Stimulated activated memory B cell treated with anti-CD40 and anti-IgM and Interleukin-4, amounts not matched to agents 10 μg/mL and 1 μg/mL and 100 μg/mL, for 72 hours (primary cell): ENCODE measurements around the gene SRP14.

Experiments used
- ATAC-seq: fragments of 150-1000 bp; cut with Tn5 transposase; 2 replicates; pipeline ENCODE4 v1.10.0; 2021
- H3K27ac Mint-ChIP-seq: one replicate; pipeline ENCODE4 v1.8.0; 2022; ENCODE audit warnings: mild to moderate bottlenecking, mixed read lengths
- H3K27me3 Mint-ChIP-seq: one replicate; pipeline ENCODE4 v1.8.0; 2022; ENCODE audit warnings: mixed read lengths
- H3K36me3 Mint-ChIP-seq: one replicate; pipeline ENCODE4 v1.8.0; 2022; ENCODE audit warnings: mixed read lengths
- H3K4me1 Mint-ChIP-seq: one replicate; pipeline ENCODE4 v1.8.0; 2022; ENCODE audit warnings: mixed read lengths
- H3K4me3 Mint-ChIP-seq: one replicate; pipeline ENCODE4 v1.8.0; 2022; ENCODE audit warnings: mild to moderate bottlenecking, moderate library complexity, mixed read lengths
- H3K9me3 Mint-ChIP-seq: one replicate; pipeline ENCODE4 v1.8.0; 2022; ENCODE audit warnings: mixed read lengths

SRP14 gene

DNA sequence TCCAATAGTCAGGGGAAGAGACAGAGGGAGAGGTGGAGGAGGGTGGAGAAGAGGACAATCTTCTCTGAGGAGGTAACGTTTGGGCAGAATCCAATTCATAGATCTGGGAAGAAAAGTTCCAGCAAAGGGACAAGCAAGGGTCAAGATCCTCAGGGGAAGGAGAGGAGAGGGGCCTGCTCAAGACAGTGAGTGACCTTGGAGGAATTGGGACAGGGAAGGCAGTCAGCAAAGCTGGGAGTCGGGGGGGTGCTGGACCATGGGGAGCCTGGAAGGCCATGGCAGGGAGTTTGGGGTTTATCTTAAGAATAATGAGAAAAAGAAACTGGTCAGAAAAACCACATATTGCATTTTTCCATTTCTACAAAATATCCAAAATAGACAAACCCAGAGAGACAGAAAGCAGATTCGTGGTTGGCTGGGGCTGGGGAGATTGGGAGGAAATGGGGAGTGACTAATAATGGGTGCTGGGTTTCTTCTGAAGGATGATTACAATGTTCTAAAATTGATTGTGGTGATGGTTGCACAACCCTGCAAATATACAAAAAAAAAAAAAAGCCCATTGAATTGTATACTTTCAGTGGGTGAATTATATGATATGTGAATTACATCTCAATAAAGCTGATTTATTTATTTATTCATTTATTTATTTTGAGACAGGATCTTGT is 19.6 kb upstream of the SRP14 start:
- Mint-ChIP-seq H3K4me3 (peak overlapping the region; percentile 29), H3K4me1 (peaks cover 39% of the 10 kb centered on the region), H3K36me3 (peaks cover 12% of the 10 kb centered on the region), H3K27me3 (no peaks in the 10 kb centered on the region), H3K9me3 (no peaks in the 10 kb centered on the region), H3K27ac (peak overlapping the region; percentile 74)
- ATAC-seq = no peak

DNA sequence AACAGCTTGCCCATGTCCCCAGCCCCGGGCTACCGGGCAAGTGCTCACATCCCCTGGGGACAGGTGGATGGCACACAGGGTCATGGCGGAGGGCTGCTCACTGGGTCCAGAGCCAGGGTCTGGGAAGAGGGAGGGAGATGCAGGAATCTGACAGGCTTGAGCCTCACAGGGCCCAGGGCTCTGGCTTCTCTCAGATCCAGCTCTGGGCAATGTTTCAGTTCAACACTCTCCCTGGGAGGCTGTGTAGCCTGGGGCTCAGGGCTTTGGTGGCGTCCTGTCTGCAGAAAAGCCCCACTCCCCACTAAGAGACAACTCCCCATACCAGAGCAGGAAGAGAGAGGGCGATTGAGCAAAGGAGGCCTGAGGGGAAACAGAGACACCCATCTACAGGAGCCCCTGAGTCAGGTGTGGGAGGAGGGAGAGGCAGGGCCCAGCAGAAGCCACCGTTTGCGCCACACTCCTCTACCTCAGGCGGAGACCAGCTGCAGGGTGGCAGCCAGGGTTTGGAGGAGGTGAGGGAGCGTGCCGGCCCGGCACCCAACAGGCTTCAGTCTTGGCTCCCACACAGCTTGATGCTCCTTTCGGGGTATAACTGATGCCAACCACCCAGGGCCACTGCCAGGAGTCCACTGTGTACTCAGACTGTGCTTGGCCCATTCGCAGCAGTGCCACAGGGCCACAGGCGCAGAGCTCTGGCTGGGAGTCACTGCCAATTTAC is 16.8 kb upstream of the SRP14 start:
- no peak for ATAC-seq
- no peak overlapping the region for H3K4me3 Mint-ChIP-seq
- peak overlapping the region; percentile 95 for H3K27ac Mint-ChIP-seq
- no peaks in the 10 kb centered on the region for H3K9me3 Mint-ChIP-seq
- no peaks in the 10 kb centered on the region for H3K27me3 Mint-ChIP-seq
- peaks cover 55% of the 10 kb centered on the region for H3K4me1 Mint-ChIP-seq
- H3K36me3 Mint-ChIP-seq = peaks cover 12% of the 10 kb centered on the region

DNA sequence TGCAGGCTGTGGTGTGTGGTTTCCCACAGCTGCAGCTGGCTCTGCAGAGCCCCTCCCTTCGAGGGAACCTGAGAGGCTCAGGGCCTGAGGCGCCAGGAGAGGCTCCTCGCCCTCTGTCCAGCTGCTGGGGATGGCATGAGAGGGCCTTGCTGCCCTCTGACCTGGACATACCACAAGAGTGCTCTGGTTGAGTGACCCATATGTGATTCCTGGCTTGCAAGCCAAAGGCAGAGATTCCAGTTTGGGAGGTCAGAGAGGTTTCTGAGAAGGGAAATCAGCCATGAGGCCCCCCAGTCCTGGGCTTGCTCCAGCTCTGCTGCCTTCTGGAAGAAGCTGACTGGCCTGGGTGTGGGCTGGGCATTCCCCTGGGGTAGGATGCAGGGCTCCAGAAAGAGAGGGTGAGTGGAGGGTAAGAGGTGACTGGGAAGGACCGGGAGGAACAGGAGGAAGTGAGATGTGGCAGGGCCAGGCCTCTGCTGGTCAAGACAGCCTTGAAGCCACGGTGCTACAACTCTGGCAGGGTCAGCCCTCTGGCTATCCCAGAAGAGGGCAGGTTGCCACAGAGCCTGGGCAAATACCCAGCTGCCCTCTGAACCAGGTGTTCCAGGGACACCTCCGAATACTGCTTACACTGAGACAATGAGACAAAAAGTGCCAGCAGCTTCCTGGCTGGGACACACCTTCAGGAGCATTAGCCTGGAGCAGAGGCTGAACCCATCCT is 16.0 kb upstream of the SRP14 start:
- Mint-ChIP-seq H3K9me3 (no peaks in the 10 kb centered on the region), H3K27me3 (no peaks in the 10 kb centered on the region), H3K4me3 (peak overlapping the region; percentile 50), H3K36me3 (peaks cover 17% of the 10 kb centered on the region), H3K4me1 (peaks cover 62% of the 10 kb centered on the region), H3K27ac (peak overlapping the region; percentile 95)
- ATAC-seq = peak; percentile 82

DNA sequence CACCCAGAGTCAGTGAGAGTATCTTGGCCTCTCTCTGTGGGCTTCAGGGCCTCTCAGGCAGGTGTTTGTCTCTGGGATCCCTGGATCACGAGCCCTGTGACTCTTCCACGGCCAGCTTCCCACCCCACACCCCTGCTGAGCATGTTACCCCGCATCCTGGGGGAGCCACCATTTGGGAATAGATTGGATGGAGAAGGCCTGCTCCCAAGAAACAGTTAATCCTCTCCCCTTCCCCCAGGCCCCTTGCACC is 15.5 kb upstream of the SRP14 start:
- peak; percentile 66 for ATAC-seq
- H3K27me3 Mint-ChIP-seq = no peaks in the 10 kb centered on the region
- peaks cover 21% of the 10 kb centered on the region for H3K36me3 Mint-ChIP-seq
- H3K4me3 Mint-ChIP-seq = peak overlapping the region; percentile 50
- H3K27ac Mint-ChIP-seq = peak overlapping the region; percentile 95
- H3K4me1 Mint-ChIP-seq = peaks cover 67% of the 10 kb centered on the region
- H3K9me3 Mint-ChIP-seq = no peaks in the 10 kb centered on the region

DNA sequence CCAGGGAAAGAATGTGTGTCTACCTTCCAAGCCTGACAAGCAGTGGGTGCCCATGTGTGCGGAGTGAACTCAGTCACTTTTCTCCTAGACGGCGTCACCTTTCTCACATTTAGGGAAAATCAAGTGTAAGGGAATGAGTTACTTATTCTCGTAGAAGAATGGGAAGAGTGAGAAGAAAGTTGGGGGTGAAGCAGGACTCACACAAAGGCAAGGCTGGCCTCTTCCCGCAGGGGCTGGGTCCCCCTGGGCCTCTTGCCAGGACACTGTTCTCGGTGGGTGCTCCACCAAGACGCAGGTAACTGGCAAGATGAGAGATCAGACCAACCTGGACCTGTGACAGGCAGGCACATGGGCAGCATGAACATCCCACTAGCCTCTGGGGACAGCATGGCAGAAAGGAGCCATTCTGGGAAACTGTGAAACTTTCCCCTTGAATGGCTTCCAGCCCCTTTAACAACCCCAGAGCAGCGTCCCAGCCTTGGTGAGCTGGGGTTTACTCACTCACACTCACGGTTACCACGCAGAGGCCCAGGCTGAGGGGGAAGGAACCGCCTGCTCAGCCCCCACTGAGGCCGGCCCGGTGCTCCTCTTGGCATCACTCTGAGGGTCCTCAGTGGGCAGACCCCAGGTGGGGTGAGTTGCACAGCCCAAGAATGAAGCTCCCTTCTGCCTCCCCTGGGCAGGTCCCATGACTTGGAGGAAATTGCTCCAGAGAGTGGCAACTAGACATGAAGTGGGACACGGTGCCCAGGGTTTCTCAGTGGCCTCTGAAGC is 15.0 kb upstream of the SRP14 start:
- Mint-ChIP-seq H3K36me3 (peaks cover 21% of the 10 kb centered on the region), H3K9me3 (no peaks in the 10 kb centered on the region), H3K4me1 (peaks cover 72% of the 10 kb centered on the region), H3K27me3 (no peaks in the 10 kb centered on the region), H3K27ac (peak overlapping the region; percentile 95), H3K4me3 (peak overlapping the region; percentile 50)
- peak; percentile 70 for ATAC-seq

DNA sequence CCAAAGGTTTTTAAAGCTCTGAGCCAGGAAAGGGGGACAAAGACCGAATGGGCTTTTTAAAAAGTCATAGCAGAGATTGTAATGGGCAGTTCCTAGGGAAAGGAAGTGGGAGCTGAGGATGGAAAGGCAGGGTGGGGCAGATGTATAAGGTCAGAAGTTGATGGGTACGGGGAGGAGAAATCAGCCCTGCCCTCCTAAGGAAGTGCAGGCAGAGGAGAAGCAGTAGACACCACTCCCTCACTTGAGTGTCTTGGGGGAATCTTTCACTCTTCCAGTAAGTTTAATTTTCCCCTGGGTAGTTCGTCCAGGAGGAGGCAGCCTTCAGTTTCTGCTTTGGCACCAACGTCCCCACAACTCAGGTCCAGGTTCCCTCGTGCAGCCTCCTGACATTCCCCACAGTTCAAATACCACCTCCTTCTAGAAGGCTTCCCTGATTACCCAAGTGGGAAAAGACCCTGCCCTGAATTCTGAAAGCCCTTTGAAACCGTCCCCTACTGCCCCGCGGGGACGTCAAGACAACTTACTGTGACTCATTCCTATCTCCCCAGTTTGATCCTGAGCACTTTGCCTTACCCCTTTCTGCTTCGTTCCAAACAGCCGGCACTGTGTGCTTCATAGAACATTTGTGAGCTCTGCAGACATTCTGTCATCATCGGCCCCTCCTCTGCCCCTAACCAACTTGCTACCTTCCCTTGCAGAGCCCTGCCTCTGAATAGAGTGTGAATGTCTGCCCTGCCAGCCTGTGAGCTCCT is 14.3 kb upstream of the SRP14 start:
- Mint-ChIP-seq H3K4me1 (peaks cover 73% of the 10 kb centered on the region), H3K36me3 (peaks cover 17% of the 10 kb centered on the region), H3K4me3 (no peak overlapping the region), H3K9me3 (no peaks in the 10 kb centered on the region), H3K27ac (peak overlapping the region; percentile 95), H3K27me3 (no peaks in the 10 kb centered on the region)
- ATAC-seq = no peak

DNA sequence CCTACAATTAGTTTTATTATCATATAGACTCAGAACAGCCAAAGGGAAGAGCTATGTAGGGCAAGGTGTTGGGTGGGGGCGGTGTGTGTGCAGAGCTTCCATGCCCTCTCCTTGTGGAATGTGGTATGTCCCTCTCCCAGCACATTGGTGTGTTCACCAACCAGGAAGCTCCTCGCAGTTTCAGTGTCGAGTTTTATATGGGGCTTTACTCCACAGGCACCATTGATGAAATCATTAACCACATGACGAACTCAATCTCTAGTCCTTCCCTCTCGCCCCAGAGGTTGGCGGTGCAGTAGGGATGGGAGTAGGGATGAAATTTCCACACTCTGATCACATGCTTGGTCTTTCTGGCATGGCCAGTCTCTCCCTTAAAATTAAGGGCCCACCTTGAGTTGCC is 13.6 kb upstream of the SRP14 start:
- H3K9me3 Mint-ChIP-seq = no peaks in the 10 kb centered on the region
- H3K4me1 Mint-ChIP-seq = peaks cover 73% of the 10 kb centered on the region
- no peak for ATAC-seq
- peaks cover 15% of the 10 kb centered on the region for H3K36me3 Mint-ChIP-seq
- H3K27ac Mint-ChIP-seq = peak overlapping the region; percentile 95
- no peak overlapping the region for H3K4me3 Mint-ChIP-seq
- no peaks in the 10 kb centered on the region for H3K27me3 Mint-ChIP-seq

DNA sequence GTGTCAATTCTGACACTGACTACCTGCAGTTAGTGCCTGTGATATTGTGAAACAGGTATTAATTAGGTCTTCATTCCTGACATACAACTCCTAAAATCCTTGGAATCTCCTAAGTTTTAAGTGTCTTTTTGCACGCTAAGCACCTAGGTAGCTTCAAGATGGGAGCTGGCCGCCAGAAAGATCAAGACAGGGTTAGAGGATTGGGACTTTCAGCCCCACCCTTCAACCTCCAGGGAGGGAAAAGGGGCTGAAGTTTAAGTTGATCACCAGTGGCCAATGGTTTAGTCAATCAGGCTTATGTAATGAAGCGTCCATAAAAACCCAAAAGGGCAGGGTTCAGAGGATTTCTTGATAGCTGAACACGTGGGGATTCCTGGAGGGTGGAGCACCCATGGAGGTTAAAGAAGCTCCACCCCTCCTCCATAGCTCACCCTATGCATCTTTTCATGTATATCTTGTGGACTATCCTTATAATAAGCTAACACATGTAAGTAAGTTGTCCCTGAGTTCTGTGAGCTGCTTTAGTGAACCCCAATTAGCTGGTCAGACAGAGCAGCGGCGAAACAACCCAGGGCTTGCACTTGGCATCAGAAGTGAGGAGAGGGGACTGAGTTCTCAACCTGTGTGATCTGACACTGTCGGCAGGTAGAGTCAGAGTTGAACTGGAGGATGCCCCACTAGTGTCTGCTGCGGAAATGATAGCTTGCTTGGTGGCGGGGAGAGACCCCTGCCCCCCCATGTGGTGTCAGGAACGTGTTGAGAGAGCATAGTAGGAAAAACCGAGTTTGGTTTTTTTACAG is 12.8 kb upstream of the SRP14 start:
- H3K36me3 Mint-ChIP-seq = peaks cover 13% of the 10 kb centered on the region
- H3K27me3 Mint-ChIP-seq = no peaks in the 10 kb centered on the region
- no peaks in the 10 kb centered on the region for H3K9me3 Mint-ChIP-seq
- no peak overlapping the region for H3K4me3 Mint-ChIP-seq
- no peak for ATAC-seq
- peak overlapping the region; percentile 45 for H3K27ac Mint-ChIP-seq
- peaks cover 78% of the 10 kb centered on the region for H3K4me1 Mint-ChIP-seq

DNA sequence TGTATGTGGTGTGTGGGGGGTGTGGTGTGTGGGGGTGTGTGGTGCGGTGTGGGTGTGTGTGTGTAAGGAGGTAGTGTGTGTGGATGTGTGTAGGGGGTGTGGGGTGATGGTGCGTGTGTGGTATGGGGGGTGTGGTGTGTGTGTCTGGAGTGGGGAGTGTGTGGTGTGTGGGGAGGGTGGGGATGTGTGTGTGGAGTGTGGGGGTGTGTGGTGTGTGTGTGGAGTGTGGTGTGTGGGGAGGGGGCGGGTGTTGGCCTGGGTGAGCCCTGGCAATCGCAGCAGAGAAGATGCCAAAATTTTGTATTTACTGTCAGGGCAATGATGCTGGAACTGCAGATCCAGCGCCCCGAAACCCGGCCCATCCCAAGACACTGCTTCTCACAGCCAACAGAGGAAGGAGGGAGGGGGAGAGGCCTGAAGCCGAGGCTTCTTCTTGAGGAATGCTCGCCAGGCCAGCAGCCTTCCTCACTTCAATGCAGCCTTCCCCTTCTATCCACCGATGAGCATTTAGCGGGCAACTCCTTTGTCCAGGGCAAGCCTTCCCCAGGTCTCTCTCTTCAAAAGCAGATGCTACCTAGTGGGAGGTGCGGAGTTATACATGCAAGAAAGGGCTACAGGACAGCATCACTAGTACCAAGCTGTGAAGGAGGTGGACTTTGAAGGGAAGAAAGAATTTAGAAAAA is 11.9 kb upstream of the SRP14 start:
- ATAC-seq = peak; percentile 7
- H3K4me3 Mint-ChIP-seq = no peak overlapping the region
- H3K9me3 Mint-ChIP-seq = no peaks in the 10 kb centered on the region
- H3K27me3 Mint-ChIP-seq = no peaks in the 10 kb centered on the region
- H3K4me1 Mint-ChIP-seq = peaks cover 87% of the 10 kb centered on the region
- peak overlapping the region; percentile 97 for H3K27ac Mint-ChIP-seq
- peaks cover 13% of the 10 kb centered on the region for H3K36me3 Mint-ChIP-seq

DNA sequence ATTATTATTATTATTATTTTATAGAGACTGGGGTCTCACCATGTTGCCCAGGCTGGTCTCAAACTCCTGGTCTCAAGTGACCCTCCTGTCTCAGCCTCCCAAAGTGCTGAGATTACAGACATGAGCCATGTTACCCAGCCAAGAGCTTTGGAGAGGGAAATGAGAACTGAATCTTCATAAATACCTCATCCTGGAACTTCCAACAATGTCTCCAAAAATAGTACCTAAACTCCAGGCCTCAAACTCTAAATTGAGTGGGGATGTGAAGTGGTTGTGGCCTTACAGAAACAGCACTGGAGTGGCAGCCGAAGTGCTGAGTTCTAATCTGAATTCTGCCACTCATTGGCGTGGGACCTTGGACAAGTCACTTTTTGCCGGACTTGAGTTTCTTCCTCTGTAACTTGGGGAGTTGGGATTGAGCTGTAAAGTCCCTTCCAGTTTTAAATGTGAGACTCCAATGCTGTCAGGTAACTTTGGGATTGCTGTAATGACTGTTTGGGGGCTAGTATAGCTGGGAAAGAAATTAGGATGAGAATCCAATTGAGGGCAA is 10.0 kb upstream of the SRP14 start:
- no peak for ATAC-seq
- Mint-ChIP-seq H3K4me1 (peaks cover 87% of the 10 kb centered on the region), H3K27ac (peak overlapping the region; percentile 97), H3K9me3 (no peaks in the 10 kb centered on the region), H3K4me3 (no peak overlapping the region), H3K36me3 (peaks cover 13% of the 10 kb centered on the region), H3K27me3 (no peaks in the 10 kb centered on the region)

DNA sequence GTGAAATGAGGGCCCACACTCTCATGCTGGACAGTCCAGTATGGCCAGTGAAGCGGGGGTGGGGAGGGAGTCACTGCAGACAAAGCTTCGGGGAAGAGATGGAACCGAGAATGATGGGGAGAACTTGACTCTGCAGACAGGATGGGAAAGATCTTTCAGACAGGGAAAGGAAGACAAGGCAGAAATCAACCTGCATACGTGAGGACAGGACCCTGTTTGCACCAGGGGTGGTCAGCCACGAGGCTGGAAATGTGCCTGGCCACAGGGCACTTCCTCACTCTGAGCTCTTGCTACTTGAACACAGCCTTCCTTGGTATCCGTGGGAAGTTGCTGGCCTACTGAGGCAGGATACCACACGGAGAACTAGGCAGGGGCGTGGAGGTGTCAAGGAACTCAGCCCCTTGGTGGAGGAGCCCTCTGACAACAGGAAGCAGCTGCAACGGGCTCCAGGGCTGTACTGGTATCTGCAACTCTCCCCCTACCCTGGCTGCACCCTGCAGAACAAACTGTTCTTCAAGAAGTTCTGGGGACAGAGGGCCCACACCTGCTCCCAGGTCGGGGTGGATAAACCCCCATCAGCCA is 9.3 kb upstream of the SRP14 start:
- ATAC-seq = peak; percentile 32
- Mint-ChIP-seq H3K4me1 (peaks cover 81% of the 10 kb centered on the region), H3K9me3 (no peaks in the 10 kb centered on the region), H3K27me3 (no peaks in the 10 kb centered on the region), H3K4me3 (peak overlapping the region; percentile 50), H3K36me3 (peaks cover 13% of the 10 kb centered on the region), H3K27ac (peak overlapping the region; percentile 97)

DNA sequence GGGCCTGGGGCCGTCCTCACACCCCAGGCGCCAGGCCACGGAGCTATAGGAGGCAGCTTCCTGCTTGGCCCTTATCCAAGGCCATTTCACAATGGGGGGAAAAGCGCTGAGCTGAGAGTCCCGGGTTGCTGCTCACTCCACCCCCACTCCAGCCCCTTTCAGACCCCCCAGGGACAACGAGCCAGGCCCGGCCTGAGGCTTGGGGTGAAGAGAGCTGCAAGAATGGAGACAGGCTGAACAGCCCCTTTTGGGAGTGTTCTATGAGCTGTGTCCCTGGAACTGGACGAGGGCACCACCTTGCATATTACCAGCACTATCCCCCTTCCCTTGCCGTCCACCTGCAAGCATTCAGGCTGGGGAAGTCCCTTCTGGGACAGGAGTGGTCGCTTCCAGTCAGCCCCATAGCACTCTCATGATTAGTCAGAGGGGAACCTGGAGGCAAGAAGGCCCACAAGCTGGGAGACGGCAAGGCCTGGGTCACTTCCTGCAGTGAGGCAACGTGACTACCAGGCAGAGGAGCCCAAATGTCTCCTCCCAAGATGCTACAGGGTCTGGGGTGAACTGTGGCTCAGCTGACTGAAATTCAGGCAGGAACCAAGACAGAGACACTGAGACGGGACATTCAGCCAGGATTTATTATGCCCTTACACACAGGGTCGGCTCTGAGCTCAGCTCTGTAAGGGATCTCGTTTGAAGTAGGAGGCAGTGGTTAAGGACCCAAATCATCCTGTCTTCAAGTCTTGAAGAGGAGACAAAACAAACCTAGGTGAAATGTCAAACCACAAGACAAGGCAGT is 8.6 kb upstream of the SRP14 start:
- peak overlapping the region; percentile 50 for H3K4me3 Mint-ChIP-seq
- peak; percentile 81 for ATAC-seq
- H3K36me3 Mint-ChIP-seq = peaks cover 13% of the 10 kb centered on the region
- H3K27me3 Mint-ChIP-seq = no peaks in the 10 kb centered on the region
- peak overlapping the region; percentile 97 for H3K27ac Mint-ChIP-seq
- H3K4me1 Mint-ChIP-seq = peaks cover 75% of the 10 kb centered on the region
- H3K9me3 Mint-ChIP-seq = no peaks in the 10 kb centered on the region
